ENCODE results near the gene KRTAP10-2.
"Not testable (repeated sequence)": the region's sequence is repeated elsewhere in the genome, so short reads cannot be mapped to it uniquely, and the experiment has no call there.

KRTAP10-2 gene

GRCh38 chr21:44552681-44553080 is 1.4 kb upstream of the KRTAP10-2 start:
- no peak overlapping the region for H3K4me2 ChIP-seq
- no peaks in the 10 kb centered on the region for H3K36me3 ChIP-seq
- H3K9me3 ChIP-seq, result peaks cover 1% of the 10 kb centered on the region; the same call in 1 of the 2 replicates
- no peak overlapping the region for H3K4me3 ChIP-seq
- H3K27ac ChIP-seq, result no peak overlapping the region
- H4K20me1 ChIP-seq, result no peaks in the 10 kb centered on the region
- H3K9ac ChIP-seq, result no peak overlapping the region
- peaks cover 74% of the 10 kb centered on the region for H3K4me1 ChIP-seq
- no peaks in the 10 kb centered on the region for H3K27me3 ChIP-seq
- no peak for TF ChIP-seq Cebpa-rat (IDR thresholded peaks at IDR 0.05)

DNA sequence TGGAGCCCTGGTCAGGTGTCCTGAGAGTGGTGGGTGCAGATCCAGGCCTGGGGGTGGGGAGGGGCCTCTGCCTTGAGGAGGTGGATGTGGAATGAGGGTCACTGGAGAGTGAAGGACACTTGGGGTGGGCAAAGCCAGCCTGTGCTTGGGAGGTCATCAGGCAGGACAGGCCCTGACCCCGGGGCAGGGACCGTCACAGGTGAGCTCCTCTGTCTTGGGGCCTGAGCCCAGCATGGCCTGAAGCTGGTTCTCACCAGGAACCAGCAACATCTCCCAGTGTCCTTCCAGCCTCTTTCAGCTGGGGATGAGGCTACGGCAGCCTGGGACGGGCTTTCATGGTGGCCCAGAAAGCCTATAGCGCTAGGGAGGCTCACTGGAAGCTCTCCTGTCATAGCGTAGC is 831 bp upstream of the KRTAP10-2 start:
- H3K9ac ChIP-seq, result no peak overlapping the region
- no peak for TF ChIP-seq Cebpa-rat (IDR thresholded peaks at IDR 0.05)
- H3K9me3 ChIP-seq, result peaks cover 7% of the 10 kb centered on the region
- no peak overlapping the region for H3K4me2 ChIP-seq
- no peak overlapping the region for H3K4me3 ChIP-seq
- H3K36me3 ChIP-seq, result no peaks in the 10 kb centered on the region
- H3K27ac ChIP-seq, result 0 out of 2 replicates have a peak overlapping the region, but pooled peaks have one; percentile 16
- H3K4me1 ChIP-seq, result peaks cover 74% of the 10 kb centered on the region
- no peaks in the 10 kb centered on the region for H3K27me3 ChIP-seq
- H4K20me1 ChIP-seq, result no peaks in the 10 kb centered on the region

- no peaks in the 10 kb centered on the region for H3K36me3 ChIP-seq
- H3K4me3 ChIP-seq, result no peak overlapping the region
- no peaks in the 10 kb centered on the region for H4K20me1 ChIP-seq
- H3K9ac ChIP-seq, result no peak overlapping the region
- peak overlapping the region; percentile 50; the same call in 1 of the 2 replicates for H3K4me2 ChIP-seq
- no peak overlapping the region for H3K27ac ChIP-seq
- H3K4me1 ChIP-seq, result peaks cover 62% of the 10 kb centered on the region
- TF ChIP-seq Cebpa-rat (IDR thresholded peaks at IDR 0.05), result no peak
- H3K9me3 ChIP-seq, result peaks cover 19% of the 10 kb centered on the region
- H3K27me3 ChIP-seq, result no peaks in the 10 kb centered on the region
Measured at GRCh38 chr21:44550807-44551206, 498 bp downstream of the KRTAP10-2 start.

- H3K9me3 ChIP-seq, result peaks cover 19% of the 10 kb centered on the region
- H3K27me3 ChIP-seq, H3K36me3 ChIP-seq, H3K27ac ChIP-seq, H3K9ac ChIP-seq, H4K20me1 ChIP-seq, H3K4me3 ChIP-seq: not testable (repeated sequence)
- peak overlapping the region; percentile 50 for H3K4me2 ChIP-seq
- peaks cover 57% of the 10 kb centered on the region for H3K4me1 ChIP-seq
Measured at GRCh38 chr21:44550285-44550684, 1.0 kb downstream of the KRTAP10-2 start.

- H3K4me3 ChIP-seq, result no peak overlapping the region
- peak overlapping the region; percentile 50 for H3K4me2 ChIP-seq
- TF ChIP-seq Cebpa-rat (IDR thresholded peaks at IDR 0.05), result no peak
- peaks cover 19% of the 10 kb centered on the region for H3K9me3 ChIP-seq
- H3K27me3 ChIP-seq, result no peaks in the 10 kb centered on the region
- no peak overlapping the region for H3K27ac ChIP-seq
- no peaks in the 10 kb centered on the region for H4K20me1 ChIP-seq
- no peak overlapping the region for H3K9ac ChIP-seq
- H3K4me1 ChIP-seq, result peaks cover 50% of the 10 kb centered on the region
- H3K36me3 ChIP-seq, result no peaks in the 10 kb centered on the region
Measured at GRCh38 chr21:44549525-44550211, 1.6 kb downstream of the KRTAP10-2 start.

- Histone ChIP-seq H3K4me1 (peaks cover 43% of the 10 kb centered on the region), H3K9me3 (peaks cover 19% of the 10 kb centered on the region), H3K27ac (no peak overlapping the region), H3K36me3 (no peaks in the 10 kb centered on the region), H3K9ac (no peak overlapping the region), H3K27me3 (no peaks in the 10 kb centered on the region), H3K4me2 (peak overlapping the region; percentile 68; the same call in 1 of the 2 replicates), H3K4me3 (no peak overlapping the region), H4K20me1 (no peaks in the 10 kb centered on the region)
- TF ChIP-seq Cebpa-rat (IDR thresholded peaks at IDR 0.05), result no peak
Measured at GRCh38 chr21:44548922-44549321, 2.4 kb downstream of the KRTAP10-2 start.

GRCh38 chr21:44548381-44548780 is 2.9 kb downstream of the KRTAP10-2 start:
- Histone ChIP-seq H3K36me3 (no peaks in the 10 kb centered on the region), H3K9ac (no peak overlapping the region), H3K27me3 (no peaks in the 10 kb centered on the region), H3K4me3 (no peak overlapping the region), H3K4me2 (peak overlapping the region; percentile 68), H4K20me1 (no peaks in the 10 kb centered on the region), H3K4me1 (peaks cover 43% of the 10 kb centered on the region), H3K27ac (no peak overlapping the region), H3K9me3 (peaks cover 19% of the 10 kb centered on the region)
- TF ChIP-seq Cebpa-rat (IDR thresholded peaks at IDR 0.05), result no peak

- Histone ChIP-seq H3K36me3 (no peaks in the 10 kb centered on the region), H3K9me3 (peaks cover 19% of the 10 kb centered on the region), H3K4me2 (peak overlapping the region; percentile 68), H3K4me1 (peaks cover 43% of the 10 kb centered on the region), H3K27me3 (no peaks in the 10 kb centered on the region), H4K20me1 (no peaks in the 10 kb centered on the region), H3K4me3 (no peak overlapping the region), H3K27ac (no peak overlapping the region), H3K9ac (no peak overlapping the region)
- TF ChIP-seq Cebpa-rat (IDR thresholded peaks at IDR 0.05), result no peak
Measured at GRCh38 chr21:44547656-44548331, 3.5 kb downstream of the KRTAP10-2 start.

GRCh38 chr21:44544566-44544965 is 6.7 kb downstream of the KRTAP10-2 start:
- H3K9ac ChIP-seq, result no peak overlapping the region
- no peaks in the 10 kb centered on the region for H4K20me1 ChIP-seq
- no peak for TF ChIP-seq Cebpa-rat (IDR thresholded peaks at IDR 0.05)
- no peak overlapping the region for H3K4me2 ChIP-seq
- H3K4me3 ChIP-seq, result no peak overlapping the region
- no peak overlapping the region for H3K27ac ChIP-seq
- H3K27me3 ChIP-seq, result no peaks in the 10 kb centered on the region
- peaks cover 19% of the 10 kb centered on the region for H3K9me3 ChIP-seq
- peaks cover 21% of the 10 kb centered on the region for H3K4me1 ChIP-seq
- no peaks in the 10 kb centered on the region for H3K36me3 ChIP-seq

DNA sequence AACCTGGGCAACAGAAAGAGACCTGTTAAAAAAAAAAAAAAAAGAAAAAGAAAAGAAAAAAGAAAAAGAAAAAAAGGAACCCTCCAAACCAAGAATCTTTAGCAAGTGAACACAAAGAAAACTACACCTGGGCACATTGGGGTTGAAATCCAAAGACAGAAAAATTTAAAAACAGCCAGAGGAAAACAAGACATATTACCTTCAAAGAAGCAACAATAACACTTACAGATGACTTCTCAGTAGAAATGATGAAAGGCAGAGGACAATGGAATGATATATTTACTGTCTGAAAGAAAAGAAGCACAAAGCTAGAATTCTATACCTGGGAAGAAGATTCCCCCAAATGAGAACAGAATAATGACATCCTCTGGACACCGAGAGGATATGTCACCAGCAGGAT is 8.6 kb downstream of the KRTAP10-2 start:
- Histone ChIP-seq H3K36me3 (no peaks in the 10 kb centered on the region), H3K4me1 (peaks cover 7% of the 10 kb centered on the region), H3K27ac (no peak overlapping the region), H3K9ac (no peak overlapping the region), H3K4me2 (no peak overlapping the region), H3K4me3 (no peak overlapping the region), H3K9me3 (peaks cover 18% of the 10 kb centered on the region), H3K27me3 (no peaks in the 10 kb centered on the region), H4K20me1 (no peaks in the 10 kb centered on the region)
- TF ChIP-seq Cebpa-rat (IDR thresholded peaks at IDR 0.05), result no peak
